GM19468 (cell line): ENCODE data around the gene HSF2BP.
"Not testable (repeated sequence)": the region's sequence is repeated elsewhere in the genome, so short reads cannot be mapped to it uniquely, and the experiment has no call there.

Experiments used
- ATAC-seq: cut with Tn5 transposase; IDR thresholded peaks from one replicate; pipeline ENCODE4 v1.9.1; 2021; ENCODE audit warnings: mild to moderate bottlenecking, moderate library complexity, moderate number of reproducible peaks; ENCODE audit not compliant: unreplicated experiment; ENCODE audit errors: extremely low read depth

The HSF2BP gene

DNA sequence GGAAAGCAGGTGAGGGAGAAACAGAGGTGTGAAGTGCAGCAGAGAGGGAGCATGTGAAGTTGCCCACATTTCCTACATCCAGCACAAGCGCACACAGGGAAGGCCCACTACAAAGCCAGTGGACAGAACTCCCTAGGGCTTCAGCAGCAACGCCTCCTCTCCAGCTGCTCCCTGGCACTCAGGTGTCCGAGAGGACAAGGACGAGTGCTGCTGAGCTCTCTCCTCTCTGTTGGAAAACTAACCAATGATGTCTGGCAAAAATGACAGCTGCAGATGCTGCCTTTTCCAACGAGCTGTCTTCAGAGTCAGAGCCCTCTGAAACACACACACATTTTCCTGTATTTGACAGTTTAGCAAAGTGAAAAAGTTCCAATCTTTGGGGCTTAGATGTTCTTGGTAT lies 86.8 kb downstream of the HSF2BP start:
- ATAC-seq = no peak

DNA sequence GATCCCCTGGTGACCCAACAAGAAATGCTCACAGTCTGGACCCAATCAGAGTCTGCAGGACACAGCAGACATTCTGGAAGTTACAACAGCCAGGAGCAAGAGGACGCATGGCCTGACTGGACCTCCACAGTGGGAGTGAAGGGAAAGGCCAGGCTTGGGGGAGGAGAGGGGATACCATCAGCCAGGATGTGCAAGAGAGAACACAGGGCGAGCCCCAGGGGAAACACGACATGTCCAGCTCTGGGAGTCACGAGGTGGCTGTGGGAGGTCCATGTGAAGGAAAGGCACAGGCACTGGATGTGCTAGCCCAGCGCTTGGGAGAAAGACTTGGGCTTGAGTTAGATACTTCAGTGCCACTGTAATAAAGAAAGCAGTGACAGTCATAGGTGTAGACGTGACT lies 87.3 kb downstream of the HSF2BP start:
- no peak for ATAC-seq

DNA sequence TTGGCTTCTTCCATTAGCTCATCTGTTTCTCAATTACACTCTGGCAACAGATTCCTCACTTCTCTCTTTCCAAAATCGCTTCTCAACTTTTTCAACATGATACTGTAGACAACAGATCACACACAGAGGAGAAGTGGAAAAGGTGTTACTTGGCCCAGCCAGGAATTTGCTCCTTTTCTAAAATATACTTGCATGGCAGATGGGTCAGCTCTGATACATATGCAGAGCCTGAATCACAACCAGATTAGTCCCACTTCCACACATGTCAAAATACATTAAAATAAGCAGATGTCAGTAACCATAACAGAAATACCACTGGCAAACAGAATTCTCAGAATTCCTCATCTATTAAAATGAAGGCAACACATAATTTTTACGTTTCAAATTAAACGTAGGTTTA lies 89.1 kb downstream of the HSF2BP start:
- not testable (repeated sequence) for ATAC-seq

DNA sequence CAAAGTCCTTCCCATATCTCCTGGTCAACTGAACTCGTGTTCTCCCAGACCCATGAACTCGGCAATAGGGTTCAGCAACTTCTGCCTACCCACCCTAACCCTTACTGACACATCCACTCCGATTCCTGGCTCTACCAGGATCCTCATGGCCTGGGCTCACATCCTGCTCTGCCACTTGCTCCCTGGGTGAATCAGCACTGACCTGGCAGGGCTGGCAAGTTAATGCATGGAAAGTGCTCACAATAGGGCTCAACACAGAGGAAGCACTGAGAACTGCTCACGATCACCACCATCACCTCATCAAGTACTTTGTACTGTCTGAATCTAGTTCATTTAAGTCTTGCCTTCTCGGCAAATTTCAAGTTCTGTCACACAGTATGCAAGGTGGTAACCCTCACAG lies 96.8 kb downstream of the HSF2BP start:
- not testable (repeated sequence) for ATAC-seq

DNA sequence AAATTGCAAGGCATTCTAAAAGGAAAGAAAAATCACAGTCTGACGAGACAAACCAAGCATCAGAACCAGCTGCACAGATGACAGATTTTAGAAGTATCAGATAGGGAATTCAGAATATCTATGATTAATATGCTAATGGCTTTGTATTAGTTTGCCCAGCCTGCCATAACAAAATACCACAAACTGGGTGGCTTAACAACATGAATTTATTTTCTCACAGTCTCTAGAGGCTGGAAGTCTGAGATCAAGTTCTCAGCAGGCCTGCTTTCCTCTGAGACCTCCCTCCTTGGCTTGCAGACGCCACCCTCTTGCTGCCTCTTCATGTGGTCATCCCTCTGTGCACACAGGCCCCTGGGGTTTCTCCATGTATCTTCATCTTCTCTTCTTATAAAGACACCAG lies 118.7 kb downstream of the HSF2BP start:
- ATAC-seq = not testable (repeated sequence)

DNA sequence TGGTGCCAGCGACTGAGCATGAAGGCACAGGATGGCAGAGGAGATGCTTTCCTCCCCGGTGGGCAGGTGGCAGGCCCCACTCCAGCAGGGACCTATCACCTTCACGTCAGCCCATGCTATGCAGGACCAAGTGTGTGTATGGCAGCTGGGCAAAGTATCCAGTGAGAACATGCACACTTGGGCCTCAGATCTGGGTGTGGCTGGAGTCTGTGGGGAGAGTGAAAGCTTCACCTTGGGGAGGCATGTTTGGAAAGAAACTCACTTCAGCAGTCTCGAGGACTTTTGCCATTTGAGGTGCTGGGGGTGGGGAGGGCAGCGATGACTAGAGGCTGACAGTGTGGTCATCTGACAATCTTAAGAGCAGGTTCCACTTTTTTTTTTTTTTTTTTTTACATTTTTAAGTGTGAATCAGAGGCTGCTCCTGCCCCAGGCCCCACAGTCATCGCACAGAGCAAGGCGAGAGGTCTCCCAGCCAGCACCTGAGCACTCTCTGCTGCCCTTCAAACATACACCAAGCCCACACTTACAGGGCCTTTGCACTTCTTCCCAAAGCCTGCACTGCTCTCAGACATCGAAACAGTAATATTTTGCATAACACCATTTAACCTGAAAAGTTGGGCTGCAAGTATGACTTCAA lies 136.7 kb downstream of the HSF2BP start:
- ATAC-seq = not testable (repeated sequence)

DNA sequence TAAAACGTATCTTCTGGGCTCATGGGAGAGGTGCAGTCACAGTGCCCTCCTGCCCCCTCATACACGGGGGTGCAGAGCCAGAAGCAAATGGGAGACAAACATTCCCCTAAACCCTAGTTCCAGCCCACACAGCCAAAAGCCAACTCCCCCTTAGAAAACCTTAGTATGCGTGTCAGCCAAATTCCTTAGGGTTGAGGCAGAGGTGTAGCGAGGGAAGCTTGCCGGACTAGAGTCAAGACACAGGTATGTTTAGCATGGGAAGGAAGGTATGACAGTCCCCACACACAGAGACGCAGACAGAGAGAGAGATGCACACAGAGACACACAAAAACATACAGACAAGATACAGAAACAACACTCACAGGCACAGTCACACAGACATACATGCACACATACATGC lies 141.6 kb downstream of the HSF2BP start:
- ATAC-seq = not testable (repeated sequence)

DNA sequence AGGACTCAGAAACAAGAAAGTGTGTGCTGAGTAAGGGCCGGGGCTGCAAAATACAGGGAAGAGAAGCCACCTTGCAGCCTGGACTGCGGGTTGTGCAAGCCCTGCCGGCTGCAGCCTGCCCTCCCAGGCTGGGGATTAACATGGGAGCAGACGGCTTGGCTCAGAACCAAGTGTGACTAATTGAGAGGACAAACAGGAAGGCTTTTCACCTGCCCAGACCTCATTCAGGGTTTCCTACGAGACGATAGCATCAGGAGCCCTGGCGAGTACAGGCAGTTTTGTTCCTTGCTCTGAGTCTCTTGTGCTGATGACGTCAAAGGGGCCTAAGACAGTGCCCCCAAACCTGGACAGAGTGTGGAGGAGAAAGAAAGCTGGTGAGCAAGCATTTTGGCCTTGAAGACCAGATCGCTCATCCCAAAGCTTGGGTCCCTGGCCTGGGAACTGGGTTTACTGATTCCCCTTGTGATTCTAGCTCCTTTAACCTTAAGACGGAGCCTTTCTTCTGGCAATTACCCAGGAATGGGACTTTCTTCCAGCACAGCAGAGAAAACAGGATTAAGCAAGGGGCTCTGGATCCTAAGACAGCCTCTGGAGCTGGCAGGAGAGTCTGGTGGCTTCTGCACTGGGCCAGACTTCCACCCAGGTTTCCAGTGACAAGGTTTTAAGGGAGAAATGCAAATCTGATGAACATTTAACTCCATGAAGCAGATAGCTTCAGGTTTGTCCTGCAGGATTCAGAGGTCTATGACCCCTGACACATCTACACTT lies 142.2 kb downstream of the HSF2BP start:
- ATAC-seq = not testable (repeated sequence)

DNA sequence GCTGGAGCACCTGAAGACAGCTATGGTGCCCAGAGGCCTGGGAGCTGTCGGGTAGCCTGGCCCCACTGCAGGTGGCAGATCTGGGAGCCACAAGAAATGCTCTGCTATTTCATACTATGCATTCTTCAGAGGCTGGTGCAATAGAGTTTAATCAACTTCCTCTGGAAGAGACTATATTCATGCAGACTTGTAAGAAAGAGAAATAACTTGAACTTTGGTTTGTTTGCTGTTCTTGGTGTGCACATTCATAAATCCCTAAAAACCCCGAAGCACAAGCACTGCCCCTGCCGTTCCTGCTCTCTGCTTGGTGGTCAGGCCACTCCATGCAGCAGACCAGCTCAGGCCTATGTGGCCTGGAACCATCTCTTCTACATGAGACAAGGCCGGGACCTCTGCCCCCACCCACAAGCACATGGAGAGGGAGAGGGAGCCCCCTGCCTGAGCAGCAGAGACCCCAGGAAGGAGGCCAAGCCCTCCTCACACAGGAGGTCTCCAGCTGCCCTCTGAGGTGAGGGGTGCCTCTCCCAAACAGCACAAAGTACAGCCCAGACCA lies 142.9 kb downstream of the HSF2BP start:
- not testable (repeated sequence) for ATAC-seq

DNA sequence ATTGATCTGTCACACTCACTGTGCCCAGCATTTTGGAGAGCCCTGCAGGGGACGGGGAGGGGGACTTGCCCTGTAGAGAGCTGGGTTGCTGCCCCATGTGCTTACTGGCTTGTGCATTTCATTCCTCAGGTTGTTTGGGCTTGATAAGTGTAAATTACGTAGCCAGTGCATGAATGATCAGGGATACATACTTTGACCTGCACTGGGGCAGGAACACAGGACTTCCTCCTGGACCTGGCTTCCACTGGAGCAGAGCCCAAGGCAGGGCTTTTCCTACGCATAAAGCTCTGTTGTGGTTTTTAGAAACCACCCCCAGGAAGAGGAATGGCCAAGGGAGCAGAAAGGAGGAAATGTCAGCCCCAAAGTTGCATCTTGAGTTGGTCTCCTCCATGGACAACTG lies 144.5 kb downstream of the HSF2BP start:
- not testable (repeated sequence) for ATAC-seq

DNA sequence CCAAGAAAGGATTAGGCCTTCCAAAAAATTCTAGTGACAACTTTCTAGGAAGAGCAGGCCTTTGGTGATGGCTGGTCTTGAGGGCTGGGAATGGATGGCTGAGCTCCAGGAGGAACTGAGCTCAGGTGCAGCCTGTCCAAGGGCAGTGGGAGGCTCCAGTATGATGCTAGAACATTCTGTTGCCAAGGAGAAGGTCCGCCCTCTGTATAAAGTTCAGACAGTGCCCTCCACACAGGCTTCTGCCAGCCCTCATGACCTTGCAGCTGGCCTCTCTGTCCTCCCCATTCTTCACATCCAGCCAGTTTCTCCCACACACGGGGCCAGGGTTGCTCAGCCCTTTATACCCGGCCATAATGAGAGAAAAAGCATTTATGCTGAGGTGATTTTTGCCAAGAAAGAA lies 146.3 kb downstream of the HSF2BP start:
- not testable (repeated sequence) for ATAC-seq

DNA sequence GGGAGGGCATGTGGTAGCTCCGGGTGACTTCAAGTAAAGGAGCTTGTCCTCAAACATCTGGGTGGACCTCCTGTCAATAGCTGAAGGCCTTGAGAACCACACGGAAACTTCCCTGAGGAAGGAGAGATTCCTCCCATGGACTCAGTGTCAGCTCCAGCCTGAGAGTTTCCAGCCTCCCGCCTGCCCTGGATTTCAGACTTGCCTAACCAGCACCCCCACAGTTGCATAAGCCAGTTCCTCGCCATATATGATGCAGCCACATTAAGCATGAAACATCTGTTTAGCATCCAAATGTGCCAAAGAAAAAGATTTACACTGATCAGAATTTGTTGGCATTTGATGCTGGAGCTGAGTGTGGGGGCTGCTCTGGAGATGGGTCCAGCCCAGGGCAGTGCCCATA lies 148.1 kb downstream of the HSF2BP start:
- not testable (repeated sequence) for ATAC-seq

DNA sequence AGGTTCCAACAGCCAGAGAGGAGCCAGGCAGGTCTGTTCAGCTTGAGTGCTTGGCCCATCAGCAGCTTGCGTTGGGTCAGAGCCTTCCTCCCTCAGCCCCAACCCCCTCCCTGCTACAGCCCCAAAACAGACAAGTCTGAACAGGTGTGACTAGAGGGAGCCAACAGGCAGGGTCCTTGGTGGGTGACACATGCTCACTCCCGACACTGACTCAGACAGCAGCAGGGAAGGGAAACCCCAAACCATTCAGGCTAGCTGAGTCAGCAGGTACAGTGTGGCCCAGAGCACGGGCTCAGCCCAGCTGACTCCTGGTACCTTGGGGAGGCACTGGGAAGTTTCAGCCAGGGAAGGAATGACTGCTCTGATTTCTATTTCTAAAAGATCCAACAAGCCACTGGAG lies 148.6 kb downstream of the HSF2BP start:
- not testable (repeated sequence) for ATAC-seq

DNA sequence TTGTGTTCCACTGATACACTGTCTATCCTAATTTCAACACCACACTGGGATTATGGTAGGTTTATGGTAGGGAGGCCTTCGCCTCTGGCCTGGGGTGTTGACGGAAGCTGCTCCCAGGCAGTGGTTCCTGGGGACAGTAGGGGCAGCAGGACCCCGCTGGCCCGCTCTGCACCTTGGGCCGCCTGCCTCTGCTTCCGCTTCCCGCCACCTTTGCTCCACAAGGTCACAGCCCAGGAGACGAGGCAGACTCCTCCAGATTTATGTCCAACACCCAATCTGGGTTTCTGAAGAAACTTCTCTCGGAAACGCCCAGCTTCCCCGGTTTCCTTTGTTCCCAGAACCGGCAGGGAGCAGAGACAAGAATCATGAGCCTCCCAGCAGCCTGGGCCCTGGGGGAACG lies 155.4 kb downstream of the HSF2BP start:
- ATAC-seq = not testable (repeated sequence)

DNA sequence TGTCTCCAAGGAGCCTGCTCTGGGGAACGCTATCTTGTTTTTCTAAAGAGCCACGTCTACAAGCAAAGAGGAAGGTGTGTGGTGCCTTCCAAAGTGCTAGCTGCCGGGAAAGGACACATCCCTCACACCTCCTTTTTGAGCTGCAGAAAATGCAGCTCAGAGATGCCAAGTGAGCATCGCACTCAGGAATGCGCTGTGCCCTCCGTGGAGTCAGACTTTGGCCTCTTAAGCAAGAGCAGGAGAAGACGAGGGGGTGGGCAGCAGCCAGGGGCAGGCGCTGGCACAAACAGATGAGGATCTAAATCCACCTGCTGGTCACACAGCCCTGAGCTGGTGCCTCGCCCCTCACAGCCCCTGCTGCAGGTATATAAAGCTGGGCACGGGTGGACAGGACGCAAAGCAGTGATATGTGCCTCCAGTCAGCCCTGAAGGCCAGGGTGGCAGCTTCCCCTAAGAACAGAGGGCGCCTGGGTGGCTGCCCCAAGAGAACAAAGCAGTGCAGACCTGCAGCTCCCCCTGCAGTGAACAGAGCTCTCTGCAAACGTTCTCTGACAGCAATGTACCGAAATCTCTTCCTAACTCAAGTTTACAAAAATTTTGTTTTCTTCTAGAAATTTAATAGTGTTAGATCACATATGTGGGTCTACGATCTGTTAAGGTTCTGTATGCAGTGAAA lies 156.1 kb downstream of the HSF2BP start:
- not testable (repeated sequence) for ATAC-seq

DNA sequence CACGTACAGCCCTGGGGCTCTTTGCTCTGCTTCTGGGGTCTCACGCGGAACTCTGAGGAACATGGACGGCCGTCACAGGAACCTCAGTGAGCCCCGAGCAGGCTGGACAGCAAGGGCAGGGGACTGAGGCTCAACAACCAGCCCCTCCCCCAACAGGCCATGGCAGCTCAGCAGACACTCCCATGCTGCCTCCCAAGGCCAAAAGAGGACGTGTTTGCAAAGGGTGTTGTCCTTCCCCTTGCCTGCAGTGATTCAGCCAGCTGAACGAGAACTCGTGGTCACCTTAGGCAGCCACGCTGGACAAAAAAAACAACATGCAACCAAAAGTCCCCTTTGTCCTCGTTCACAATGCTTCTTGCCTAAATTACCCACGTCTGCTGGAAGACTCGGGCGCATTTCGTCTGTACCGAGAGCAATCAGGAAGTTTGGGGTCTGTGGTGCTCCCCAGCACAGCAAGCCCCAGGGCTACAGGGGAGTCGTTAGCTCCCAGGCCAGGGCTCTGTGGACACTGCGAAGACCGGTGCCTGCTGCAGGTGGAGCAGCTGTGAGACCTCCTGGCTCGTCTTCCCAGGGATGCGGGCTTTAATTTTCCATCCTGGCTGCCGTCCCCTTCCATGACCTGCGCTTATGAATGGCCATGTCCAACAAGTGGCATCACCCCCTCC lies 156.7 kb downstream of the HSF2BP start:
- ATAC-seq = not testable (repeated sequence)

DNA sequence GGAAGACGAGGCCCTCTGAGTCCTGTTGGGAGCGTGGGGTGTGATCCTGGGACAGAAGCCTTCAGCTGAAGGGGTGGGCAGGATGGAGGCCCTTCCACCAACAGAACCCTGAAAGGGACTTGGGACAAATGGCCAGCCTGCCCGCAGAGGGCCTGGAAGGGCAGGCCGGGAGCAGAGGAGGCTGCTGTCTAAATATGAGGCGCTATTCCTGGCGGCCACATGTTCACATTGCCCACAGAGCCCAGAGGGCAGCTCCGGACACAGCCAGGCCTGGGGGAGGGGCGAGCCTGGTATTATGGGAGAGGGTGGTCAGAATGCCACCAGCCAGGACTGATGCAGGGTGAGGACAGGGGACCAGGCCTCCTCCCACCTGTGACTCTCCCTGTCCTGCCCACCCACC lies 160.4 kb downstream of the HSF2BP start:
- not testable (repeated sequence) for ATAC-seq

DNA sequence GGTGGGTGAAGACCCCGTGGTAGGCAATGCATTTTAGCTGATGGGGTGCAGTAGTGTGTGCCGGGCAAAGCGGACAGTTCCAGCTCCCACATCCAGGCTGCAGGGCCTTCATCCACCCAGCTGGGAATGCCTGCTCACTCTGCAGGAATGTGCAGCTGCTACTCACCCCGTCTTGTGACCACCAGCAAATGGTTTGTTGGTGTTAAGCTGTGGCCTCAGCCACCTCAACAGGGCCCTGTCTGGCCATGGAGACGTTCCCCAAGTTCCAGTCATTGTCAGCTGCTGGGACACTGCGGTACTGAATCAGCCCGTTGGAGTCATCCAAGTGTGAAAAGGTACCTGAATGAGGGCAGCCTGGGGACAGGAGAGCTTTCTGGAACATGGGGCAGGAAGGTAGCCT lies 161.2 kb downstream of the HSF2BP start:
- ATAC-seq = not testable (repeated sequence)

DNA sequence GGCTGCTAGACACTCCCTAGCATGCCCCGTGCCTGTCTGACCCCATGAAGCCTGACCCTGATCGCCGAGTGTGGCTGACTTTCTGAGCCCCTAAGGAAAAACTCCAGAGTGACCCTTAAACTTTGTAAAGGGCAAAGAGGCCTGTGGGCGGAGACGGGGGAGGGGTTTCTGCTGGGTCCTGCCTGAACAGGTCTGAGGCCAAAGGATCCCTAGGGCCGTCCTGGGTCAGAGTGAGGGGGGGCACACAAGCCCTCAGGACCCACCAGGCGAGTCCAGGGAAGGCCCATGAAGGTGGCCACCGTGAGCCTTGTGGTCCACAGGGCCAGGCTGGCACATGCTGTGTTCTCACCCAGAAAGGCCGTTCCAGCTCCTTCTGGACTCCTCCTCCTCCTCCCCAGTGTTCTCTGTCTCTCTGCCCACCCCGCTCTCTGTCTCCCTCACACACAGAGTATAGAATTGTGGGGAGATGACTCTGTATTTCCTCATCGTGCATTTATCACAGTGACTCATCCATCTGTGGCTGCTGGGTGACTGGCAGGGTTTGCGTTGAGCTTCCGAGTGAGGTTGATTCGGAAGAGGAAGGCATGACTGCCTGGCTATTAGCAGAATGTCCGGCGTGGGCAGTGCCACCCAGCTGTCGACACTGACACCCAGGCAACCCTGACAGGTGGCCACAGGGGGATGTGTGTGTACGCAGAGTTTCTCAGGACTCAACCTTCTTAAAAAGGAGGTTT lies 164.8 kb downstream of the HSF2BP start:
- not testable (repeated sequence) for ATAC-seq

DNA sequence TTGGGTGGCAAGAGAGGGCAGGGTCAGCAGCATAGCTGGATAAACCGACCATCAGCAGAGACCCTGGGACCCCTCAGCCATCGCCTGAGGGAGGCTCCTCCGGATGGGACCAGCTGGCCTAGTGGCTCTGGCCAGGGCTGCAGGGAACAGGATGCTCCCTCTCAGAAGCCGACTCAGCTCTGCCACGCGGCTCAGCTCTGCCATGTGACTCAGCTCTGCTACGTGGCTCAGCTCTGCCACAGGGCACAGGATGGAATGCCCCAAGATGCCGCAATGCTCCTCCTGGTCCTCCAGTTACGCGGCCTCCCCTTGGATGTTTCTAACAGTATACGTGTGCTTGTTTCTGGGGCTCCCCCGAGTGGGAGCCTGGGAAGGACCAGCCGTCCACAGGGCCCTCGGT lies 165.8 kb downstream of the HSF2BP start:
- ATAC-seq = not testable (repeated sequence)
